Measurements from ENCODE around the gene KIAA1958. TPM values are rescaled to one million over a fixed set of nuclear protein-coding genes. Genes with fewer than 3 reads are reported as not detected.

Gene KIAA1958
- polyA plus RNA-seq, 3 donors = 1.9 to 4.2 (median 1.9) TPM

- Histone ChIP-seq H3K9me3 (replicated peaks in 1 of 2; ENCODE audit: control insufficient read depth in 1 of 2, insufficient read depth in 1 of 2, low read length in 2 of 2) (no peaks in the 10 kb centered on the region), H4K20me1 (ENCODE audit: insufficient read depth, low read length) (no peaks in the 10 kb centered on the region), H3K27ac (ENCODE audit: low read depth in 1 of 2, low read length in 2 of 2) (no peak overlapping the region), H2AFZ (ENCODE audit: insufficient read depth, low read depth, low read length, poor library complexity, severe bottlenecking) (no peak overlapping the region), H3K79me2 (ENCODE audit: insufficient read depth, low read length) (no peaks in the 10 kb centered on the region), H3K36me3 (replicated peaks in 1 of 2; ENCODE audit: control insufficient read depth in 1 of 2, insufficient read depth in 2 of 2, low read length in 2 of 2) (no peaks in the 10 kb centered on the region), H3K9ac (ENCODE audit: insufficient read depth, low read length, poor library complexity, severe bottlenecking) (no peak overlapping the region), H3K4me1 (ENCODE audit: control insufficient read depth in 1 of 2, insufficient read depth in 2 of 2, low read length in 2 of 2) (no peaks in the 10 kb centered on the region), H3K4me2 (replicated peaks; ENCODE audit: extremely low read depth, low read length, poor library complexity, severe bottlenecking) (no peak overlapping the region), H3K27me3 (ENCODE audit: control insufficient read depth in 2 of 2, insufficient read depth in 2 of 2, low read length in 2 of 2) (no peaks in the 10 kb centered on the region), H3K4me3 (replicated peaks in 1 of 3; ENCODE audit: low read depth in 2 of 3, low read length in 3 of 3) (no peak overlapping the region)
- Mint-ChIP-seq H3K4me3 (no peak overlapping the region), H3K9me3 (peaks cover 0 to 2% (median 0%) of the 10 kb centered on the region in 7 donors), H3K27me3 (ENCODE audit: low read depth in 3 of 3) (peaks cover 0 to 3% (median 1%) of the 10 kb centered on the region in 3 donors), H3K27ac (no peak overlapping the region), H3K36me3 (peaks cover 3 to 6% of the 10 kb centered on the region in 2 donors), H3K4me1 (no peaks in the 10 kb centered on the region)
- intact Hi-C loops (cut with micrococcal nuclease) = no loop called here
- TF ChIP-seq, protein P1, sequence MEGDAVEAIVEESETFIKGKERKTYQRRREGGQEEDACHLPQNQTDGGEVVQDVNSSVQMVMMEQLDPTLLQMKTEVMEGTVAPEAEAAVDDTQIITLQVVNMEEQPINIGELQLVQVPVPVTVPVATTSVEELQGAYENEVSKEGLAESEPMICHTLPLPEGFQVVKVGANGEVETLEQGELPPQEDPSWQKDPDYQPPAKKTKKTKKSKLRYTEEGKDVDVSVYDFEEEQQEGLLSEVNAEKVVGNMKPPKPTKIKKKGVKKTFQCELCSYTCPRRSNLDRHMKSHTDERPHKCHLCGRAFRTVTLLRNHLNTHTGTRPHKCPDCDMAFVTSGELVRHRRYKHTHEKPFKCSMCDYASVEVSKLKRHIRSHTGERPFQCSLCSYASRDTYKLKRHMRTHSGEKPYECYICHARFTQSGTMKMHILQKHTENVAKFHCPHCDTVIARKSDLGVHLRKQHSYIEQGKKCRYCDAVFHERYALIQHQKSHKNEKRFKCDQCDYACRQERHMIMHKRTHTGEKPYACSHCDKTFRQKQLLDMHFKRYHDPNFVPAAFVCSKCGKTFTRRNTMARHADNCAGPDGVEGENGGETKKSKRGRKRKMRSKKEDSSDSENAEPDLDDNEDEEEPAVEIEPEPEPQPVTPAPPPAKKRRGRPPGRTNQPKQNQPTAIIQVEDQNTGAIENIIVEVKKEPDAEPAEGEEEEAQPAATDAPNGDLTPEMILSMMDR (IDR thresholded peaks at IDR 0.05) = no peak
- no CpG with 5 or more reads among the region's 2 CpGs for WGBS (ENCODE audit: insufficient coverage)
- no peak for DNase-seq
Measured at GRCh38 chr9:112604790-112605189, 118.2 kb downstream of the KIAA1958 start.

- Histone ChIP-seq H3K27ac (ENCODE audit: low read depth in 1 of 2, low read length in 2 of 2) (no peak overlapping the region), H3K36me3 (replicated peaks in 1 of 2; ENCODE audit: control insufficient read depth in 1 of 2, insufficient read depth in 2 of 2, low read length in 2 of 2) (no peaks in the 10 kb centered on the region), H4K20me1 (ENCODE audit: insufficient read depth, low read length) (no peaks in the 10 kb centered on the region), H2AFZ (ENCODE audit: insufficient read depth, low read depth, low read length, poor library complexity, severe bottlenecking) (no peak overlapping the region), H3K27me3 (ENCODE audit: control insufficient read depth in 2 of 2, insufficient read depth in 2 of 2, low read length in 2 of 2) (no peaks in the 10 kb centered on the region), H3K79me2 (ENCODE audit: insufficient read depth, low read length) (no peaks in the 10 kb centered on the region), H3K4me1 (ENCODE audit: control insufficient read depth in 1 of 2, insufficient read depth in 2 of 2, low read length in 2 of 2) (no peaks in the 10 kb centered on the region), H3K9ac (ENCODE audit: insufficient read depth, low read length, poor library complexity, severe bottlenecking) (no peak overlapping the region), H3K4me3 (replicated peaks in 1 of 3; ENCODE audit: low read depth in 2 of 3, low read length in 3 of 3) (no peak overlapping the region), H3K4me2 (replicated peaks; ENCODE audit: extremely low read depth, low read length, poor library complexity, severe bottlenecking) (no peak overlapping the region), H3K9me3 (replicated peaks in 1 of 2; ENCODE audit: control insufficient read depth in 1 of 2, insufficient read depth in 1 of 2, low read length in 2 of 2) (no peaks in the 10 kb centered on the region)
- no peaks in the 10 kb centered on the region for H3K4me1 Mint-ChIP-seq
- no CpG with 5 or more reads among the region's 1 CpG for WGBS (ENCODE audit: insufficient coverage)
- no peak for DNase-seq
- TF ChIP-seq, protein P1 (IDR thresholded peaks at IDR 0.05) = no peak
- peaks cover 3 to 6% of the 10 kb centered on the region in 2 donors for H3K36me3 Mint-ChIP-seq
- H3K4me3 Mint-ChIP-seq = no peak overlapping the region
- intact Hi-C loops (cut with micrococcal nuclease) = no loop called here
- H3K27ac Mint-ChIP-seq = no peak overlapping the region
- H3K27me3 Mint-ChIP-seq (ENCODE audit: low read depth in 3 of 3) = peaks cover 0 to 3% (median 1%) of the 10 kb centered on the region in 3 donors
- H3K9me3 Mint-ChIP-seq = peaks cover 0 to 2% (median 0%) of the 10 kb centered on the region in 7 donors
Measured at GRCh38 chr9:112605518-112605917, 118.9 kb downstream of the KIAA1958 start.

Measured in CD14-positive monocyte (primary cell).